H1 (cell line): ENCODE measurements around the gene PI16. TPM values are rescaled to one million over a fixed set of nuclear protein-coding genes. Genes with fewer than 3 reads are reported as not detected.

Experiments used
- CEBPB ChIP-seq: IDR thresholded peaks from 2 replicates; pipeline ENCODE4 v1.6.1; 2012; ENCODE audit warnings: low read depth, low read length
- GABPA ChIP-seq: IDR thresholded peaks from 2 replicates; pipeline ENCODE4 v1.6.1; 2011; ENCODE audit warnings: mild to moderate bottlenecking, low read length, moderate library complexity, borderline replicate concordance; ENCODE audit not compliant: insufficient read depth
- NRF1 ChIP-seq: IDR thresholded peaks from 2 replicates; pipeline ENCODE4 v1.6.1; 2011; ENCODE audit warnings: mild to moderate bottlenecking, low read depth, low read length, improper control_type of control experiment
- polyA plus RNA-seq, 7 experiments: library from polyadenylated mRNA; depleted of rRNA in 3 of 7; stranded (reverse) in 5 of 7; unstranded in 2 of 7; fragments of >200 nt in 5 of 7; fragments of 200-250 nt in 2 of 7; gene quantifications; 1 replicate in 5 of 7; 2 replicates in 1 of 7; 4 replicates in 1 of 7; pipeline versions ENCODE4 v1.2.1 to v1.2.3, GENCODE V29; 2011 to 2013; ENCODE audit warnings: missing spikeins in 2 of 7, mixed read lengths in 2 of 7
- total RNA-seq: library from RNA; stranded (reverse); fragmentation: NEBNext Ultra II Directional; extraction: Animal tissue kit (Norgen Biotek cat#: 25700); gene quantifications from 2 replicates; pipeline ENCODE4 v1.2.1, GENCODE V29; 2021

The PI16 gene
- total and polyA plus RNA-seq, 2 of the 8 experiments (the other 6 are each of a cell fraction or from before 2014, with no cell fraction given) = 0.05 TPM; not detected in 1

DNA sequence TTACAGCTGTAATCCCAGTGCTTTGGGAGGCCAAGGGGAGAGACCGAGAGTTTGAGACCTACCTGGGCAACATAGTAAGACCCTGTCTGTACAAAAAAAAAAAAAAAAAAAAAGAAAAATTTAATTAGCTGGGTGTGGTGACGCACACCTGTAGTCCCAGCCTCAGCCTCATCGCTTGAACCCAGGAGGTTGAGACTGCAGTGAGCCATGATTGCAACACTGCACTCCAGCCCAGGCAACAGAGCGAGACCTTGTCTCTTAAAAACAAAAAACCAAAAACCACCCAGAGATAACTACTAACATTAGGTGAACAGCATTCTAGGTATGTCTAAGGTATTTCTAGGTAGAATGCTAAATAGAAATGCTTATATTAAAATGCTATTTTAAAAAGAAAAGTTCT, 21.0 kb upstream of the PI16 start (continued):
- TF ChIP-seq CEBPB (no peak), NRF1 (no peak), GABPA (no peak)
